22Rv1 (cell line): ENCODE results near the gene TM7SF2.

ENCODE experiments used
- H3K27ac ChIP-seq: fragments of 450-650 bp; 2 replicates; pipeline ENCODE4 v1.5.1; 2017
- CTCF ChIP-seq: fragments of 450-650 bp; IDR thresholded peaks from 2 replicates; pipeline ENCODE4 v1.5.1; 2017; ENCODE audit warnings: mild to moderate bottlenecking
- ZFX ChIP-seq: fragments of 450-650 bp; IDR thresholded peaks from 2 replicates; pipeline ENCODE4 v1.6.1; 2017; ENCODE audit warnings: antibody characterized with exemption, borderline replicate concordance

TM7SF2 gene

DNA sequence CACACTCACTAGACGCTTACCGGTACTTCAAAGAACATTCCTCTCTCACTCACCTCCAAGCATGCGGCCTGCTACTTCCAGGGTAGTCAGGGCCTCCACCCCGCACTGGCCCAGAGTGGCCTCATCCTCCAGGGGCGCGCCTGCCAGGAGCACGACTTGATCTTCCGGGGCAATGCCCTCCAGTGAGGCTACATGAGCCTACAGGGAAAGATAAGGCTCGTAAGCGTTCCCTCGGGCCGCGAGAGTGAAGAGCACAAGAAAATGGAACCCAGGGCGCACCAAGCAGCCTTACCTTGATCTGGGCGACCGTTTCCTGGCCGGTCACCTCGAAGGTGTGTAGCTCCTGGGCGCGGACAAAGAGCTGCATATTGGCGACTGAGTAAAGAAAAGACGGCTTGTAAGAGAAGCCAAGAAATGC is 9.8 kb downstream of the TM7SF2 start:
- TF ChIP-seq ZFX, result no peak
- no peak for TF ChIP-seq CTCF
- peak overlapping the region; percentile 99 for H3K27ac ChIP-seq

DNA sequence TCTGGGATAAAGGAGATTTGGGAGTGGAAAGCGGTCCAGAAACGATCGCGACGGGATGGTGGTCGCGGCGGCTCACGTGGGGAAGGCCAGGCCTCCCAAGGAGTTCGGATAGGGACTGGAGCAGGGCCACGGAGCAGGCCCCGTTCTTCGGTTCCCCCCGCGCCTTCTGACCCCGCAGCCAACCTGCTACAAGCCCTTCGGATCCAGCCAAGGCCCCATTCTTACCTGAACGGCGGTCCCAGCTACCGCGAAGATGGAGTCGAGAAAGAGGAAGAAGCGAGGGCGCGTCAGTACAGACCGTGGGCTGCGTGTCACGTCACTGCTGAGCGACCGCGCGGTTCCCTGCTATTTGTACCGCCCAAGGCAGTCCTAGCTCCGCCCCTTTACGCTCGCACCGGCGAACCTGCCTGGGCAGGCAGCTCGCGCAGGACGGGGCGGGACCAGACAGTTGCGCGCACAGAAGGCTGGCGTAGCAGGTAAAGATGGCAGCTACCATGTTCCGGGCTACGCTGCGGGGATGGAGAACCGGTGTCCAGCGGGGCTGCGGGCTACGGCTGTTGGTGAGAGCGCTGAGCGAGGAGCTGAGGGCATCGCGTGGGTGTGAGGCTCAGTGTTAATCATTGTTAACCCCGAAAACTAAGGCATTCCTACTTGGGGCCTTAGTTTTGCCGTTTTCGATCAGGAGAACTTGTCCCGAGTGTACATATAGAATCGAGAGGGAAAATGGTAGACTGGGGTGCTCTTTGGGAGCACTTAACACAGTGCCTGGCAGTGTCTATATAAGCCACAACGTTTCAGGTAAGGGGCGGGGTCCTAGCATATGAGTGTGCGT is 10.4 kb downstream of the TM7SF2 start, which contains the start of the genes FAU and MRPL49:
FAU (minus strand) TSS at position 270 of the 832 bp plus-strand sequence. CDS start 321 bp downstream, outside the sequence.
MRPL49 (plus strand) TSS at position 457 of the 832 bp plus-strand sequence; CDS start at position 483, 26 bp downstream.
- H3K27ac ChIP-seq, result peak within 1 kb of the TSS; percentile 99
- TF ChIP-seq ZFX (no peak), CTCF (no peak)

DNA sequence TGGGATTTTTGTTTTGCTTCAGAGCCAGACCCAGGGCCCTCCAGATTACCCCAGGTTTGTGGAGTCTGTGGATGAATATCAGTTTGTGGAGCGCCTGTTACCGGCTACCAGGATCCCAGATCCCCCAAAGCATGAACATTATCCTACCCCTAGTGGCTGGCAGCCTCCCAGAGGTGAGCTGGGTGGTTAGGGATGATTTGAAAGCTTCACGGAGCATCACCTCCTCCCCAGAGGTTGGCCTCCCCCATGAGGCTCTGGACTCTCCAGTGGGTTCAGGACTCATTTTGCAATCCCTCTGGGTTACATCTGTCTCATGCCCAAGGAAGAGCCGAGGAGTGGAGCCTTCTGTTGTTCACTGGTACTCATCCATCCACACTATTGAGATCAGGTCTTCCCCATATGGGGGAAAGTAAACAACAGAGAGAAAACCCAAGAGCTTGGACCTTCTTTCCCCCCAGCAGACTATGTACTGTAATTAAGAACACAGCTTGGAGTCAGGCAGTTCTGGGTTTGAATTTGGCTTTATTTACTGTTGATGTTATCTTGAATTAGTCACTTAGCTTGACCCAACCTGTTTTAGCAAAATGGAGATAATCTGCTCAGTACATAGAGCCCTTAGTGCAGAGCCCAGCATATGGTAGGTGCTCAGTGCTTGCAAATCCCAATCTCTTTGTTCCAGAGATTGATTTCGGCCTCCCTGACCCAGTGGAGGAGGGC is 13.0 kb downstream of the TM7SF2 start:
- TF ChIP-seq ZFX (no peak), CTCF (no peak)
- 0 out of 2 replicates have a peak overlapping the region, but pooled peaks have one; percentile 20 for H3K27ac ChIP-seq

DNA sequence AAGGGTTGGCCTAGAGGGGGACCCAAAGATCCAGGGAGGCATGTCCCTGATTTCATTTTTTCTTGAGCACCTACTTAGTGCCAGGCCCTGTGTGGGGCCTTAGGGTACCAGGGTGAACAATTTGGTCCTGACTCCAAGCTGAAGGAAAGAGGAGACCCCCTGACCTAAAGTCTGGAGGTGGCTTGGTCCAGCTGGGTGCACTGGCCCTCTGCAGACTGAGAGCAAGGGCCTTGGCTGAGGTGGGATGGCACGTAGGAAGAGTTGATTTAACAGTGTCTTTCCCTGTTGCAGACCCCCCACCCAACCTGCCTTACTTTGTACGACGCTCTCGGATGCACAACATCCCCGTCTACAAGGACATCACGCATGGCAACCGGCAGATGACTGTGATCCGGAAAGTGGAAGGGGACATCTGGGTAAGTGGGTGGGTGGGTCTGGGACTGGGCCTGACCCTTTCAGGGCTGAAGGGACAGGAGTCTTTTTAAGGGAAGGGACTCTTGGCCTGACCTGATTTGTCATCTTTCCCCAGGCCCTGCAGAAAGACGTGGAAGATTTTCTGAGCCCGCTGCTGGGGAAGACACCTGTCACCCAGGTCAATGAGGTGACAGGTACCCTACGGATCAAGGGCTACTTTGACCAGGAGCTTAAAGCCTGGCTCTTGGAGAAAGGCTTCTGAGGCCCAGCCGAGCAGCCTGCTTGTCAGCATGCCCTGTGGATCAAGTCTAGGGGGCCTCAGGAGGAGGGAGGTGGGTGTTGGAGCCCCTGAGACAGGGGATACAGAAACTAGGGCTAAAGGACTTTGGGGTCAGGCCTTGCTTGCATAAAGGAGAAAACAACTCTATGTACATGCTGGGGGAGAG is 13.8 kb downstream of the TM7SF2 start:
- H3K27ac ChIP-seq, result peak overlapping the region; percentile 37; the same call in 1 of the 2 replicates
- TF ChIP-seq ZFX (no peak), CTCF (no peak)

DNA sequence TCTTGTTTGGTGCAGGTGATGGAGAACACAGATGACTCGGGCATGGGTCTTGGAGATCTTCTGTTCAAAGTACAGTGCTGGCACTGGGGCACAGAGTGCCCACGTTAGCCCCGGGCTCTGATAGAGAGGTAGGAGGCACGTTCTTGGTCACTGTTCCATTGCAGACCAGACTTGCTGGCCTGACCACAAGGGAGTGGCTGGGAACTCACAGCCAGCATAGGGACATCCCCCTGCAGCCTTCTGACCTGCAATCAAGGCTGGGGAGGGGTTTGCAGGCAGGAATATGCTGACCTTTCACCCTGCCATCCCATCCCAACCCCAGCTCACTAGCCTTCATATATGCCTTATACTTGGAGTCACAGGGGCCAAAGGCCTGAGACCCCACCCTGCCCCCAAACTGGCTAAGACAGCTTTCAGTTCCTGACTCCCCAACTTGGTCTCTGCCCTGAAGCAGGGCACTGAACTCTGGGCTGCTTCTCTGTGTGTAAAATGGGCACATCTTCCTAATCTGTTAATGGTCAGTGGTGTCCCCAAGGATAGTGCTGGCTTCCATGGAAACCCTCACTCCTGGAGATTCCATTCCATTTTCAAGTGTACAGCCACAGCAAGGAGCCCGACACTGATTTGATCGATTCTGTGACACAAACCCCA is 15.1 kb downstream of the TM7SF2 start:
- TF ChIP-seq CTCF, result no peak
- TF ChIP-seq ZFX, result no peak
- peak overlapping the region; percentile 37 for H3K27ac ChIP-seq

DNA sequence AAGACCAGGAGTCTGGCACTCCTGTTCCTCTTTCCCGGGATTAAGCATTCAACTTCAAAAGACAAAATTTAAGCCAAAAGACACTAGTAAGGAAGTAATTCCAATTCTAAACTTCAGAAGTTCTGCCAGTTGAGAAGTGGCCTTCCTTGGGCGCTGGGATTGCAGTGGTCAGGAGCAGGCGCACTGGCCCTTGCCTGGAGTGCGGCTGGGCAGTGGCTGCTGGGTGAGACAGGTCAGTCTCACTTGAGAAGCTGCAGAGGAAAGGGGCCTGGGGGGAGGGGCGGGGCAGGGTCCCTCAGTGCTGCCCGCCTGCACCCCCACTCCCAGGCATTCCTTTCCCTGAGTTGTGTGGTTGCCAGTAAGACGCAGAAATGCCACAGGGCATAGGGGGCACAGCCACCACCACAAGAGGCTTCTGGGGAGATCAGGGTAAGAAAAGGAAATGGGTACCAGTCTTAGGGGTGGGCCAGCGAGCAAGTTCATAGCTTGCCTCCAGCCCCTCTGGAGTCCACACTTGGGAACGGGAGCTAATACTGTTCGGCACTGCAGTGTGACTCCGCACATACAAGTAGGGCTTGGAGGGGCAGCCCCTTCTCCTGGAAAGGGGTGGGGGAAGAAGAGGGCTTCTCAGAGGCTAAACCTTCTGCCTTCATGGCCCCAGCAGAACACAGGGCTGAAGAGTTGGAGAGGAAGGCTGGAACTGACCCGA is 16.0 kb downstream of the TM7SF2 start:
- peak overlapping the region; percentile 37 for H3K27ac ChIP-seq
- TF ChIP-seq CTCF (no peak), ZFX (no peak)
